Gastrocnemius medialis (tissue), 4 donors: ENCODE results near the gene DOC2B. TPM values are rescaled to one million over a fixed set of nuclear protein-coding genes. Genes with fewer than 3 reads are reported as not detected.
A peak's percentile ranks its signal among the peaks of the same experiment; 100 is the strongest.

Experiments used
- ATAC-seq, 2 donors: fragments of 150-250 bp; one replicate each; pipeline ENCODE4 v1.9.1; 2016
- DNase-seq, 2 donors: peaks; one replicate each; pipeline ENCODE4 v3.0.0-alpha.2; 2019
- H3K27ac ChIP-seq, 4 donors: fragments of 200-600 bp; sonication (generic); 1 replicate in 1 of 4; 2 replicates in 3 of 4; pipeline ENCODE4 v1.5.1; 2016 to 2018; ENCODE audit warnings: mild to moderate bottlenecking in 2 of 4, moderate library complexity in 1 of 4
- H3K27me3 ChIP-seq, 3 donors: fragments of 200-600 bp; sonication (generic) in 2 of 3; 1 replicate in 1 of 3; 2 replicates in 2 of 3; pipeline versions ENCODE4 v1.5.1 to v1.6.0; 2016 to 2019; ENCODE audit warnings: mild to moderate bottlenecking in 1 of 3, moderate library complexity in 1 of 3
- H3K36me3 ChIP-seq, 2 donors: fragments of 200-600 bp; sonication (generic) in 1 of 2; one replicate each; pipeline ENCODE4 v1.5.1; 2017 to 2018
- H3K4me1 ChIP-seq, 2 donors: fragments of 200-600 bp; sonication (generic) in 1 of 2; one replicate each; pipeline ENCODE4 v1.5.1; 2016 to 2017; ENCODE audit warnings: mild to moderate bottlenecking in 2 of 2
- H3K4me3 ChIP-seq, 4 donors: fragments of 200-600 bp; sonication (generic) in 3 of 4; 1 replicate in 1 of 4; 2 replicates in 3 of 4; pipeline ENCODE4 v1.5.1; 2016 to 2019; ENCODE audit warnings: mild to moderate bottlenecking in 2 of 4
- H3K9me3 ChIP-seq, 3 donors: fragments of 200-600 bp; sonication (generic) in 2 of 3; 1 replicate in 1 of 3; 2 replicates in 2 of 3; pipeline ENCODE4 v1.5.1; 2016 to 2019
- CTCF ChIP-seq, 5 experiments: fragments of 450-650 bp in 3 of 5; fragments of 200-600 bp in 2 of 5; sonication (generic) in 2 of 5; IDR thresholded peaks in 4 of 5; conservative IDR thresholded peaks in 1 of 5; 1 replicate in 4 of 5; 2 replicates in 1 of 5; pipeline ENCODE4 v1.5.1; 2016 to 2019; ENCODE audit warnings: antibody characterized with exemption in 5 of 5, mild to moderate bottlenecking in 3 of 5, moderate library complexity in 3 of 5
- POLR2A ChIP-seq, 2 donors: fragments of 450-650 bp; IDR thresholded peaks; one replicate each; pipeline ENCODE4 v1.6.1; 2017; ENCODE audit warnings: antibody characterized with exemption in 2 of 2, mild to moderate bottlenecking in 2 of 2, moderate library complexity in 2 of 2
- in situ Hi-C, 4 donors: fragments of 200-750 bp; cut with MboI; loops; one replicate each; pipeline versions ENCODE4 v1.15.0 to v1.8.0; 2017; ENCODE audit warnings: low sequenced_read_pairs in 4 of 4
- intact Hi-C: fragments of 100-400 bp; cut with DNase I; formaldehyde crosslinking; loops from one replicate; pipeline ENCODE4 v1.15.1; 2023; ENCODE audit warnings: low total_unique reads
- total RNA-seq, 4 donors: library from RNA; depleted of rRNA; stranded (reverse); fragments of >200 nt; gene quantifications; one replicate each; pipeline versions ENCODE4 v1.1.0 to v1.2.3, GENCODE V29; 2016

Gene DOC2B
- total RNA-seq, 4 donors from 2014 or later = 1.1 to 4.0 (median 3.8) TPM

- intact Hi-C loops (no loop called here), in situ Hi-C loops (no loop called here)
- Histone ChIP-seq H3K9me3 (no peaks in the 10 kb centered on the region), H3K4me1 (no peaks in the 10 kb centered on the region), H3K27ac (no peak overlapping the region), H3K36me3 (no peaks in the 10 kb centered on the region), H3K4me3 (no peak overlapping the region), H3K27me3 (no peaks in the 10 kb centered on the region)
- no peak for TF ChIP-seq POLR2A (IDR thresholded peaks at IDR 0.05)
- TF ChIP-seq CTCF (IDR thresholded peaks at IDR 0.05 in 4 of 5, conservative IDR thresholded peaks at IDR 0.05 in 1 of 5) = no peak
- DNase-seq = no peak
- ATAC-seq = no peak
Observed at GRCh38 chr17:189444-189843, 8.0 kb upstream of the DOC2B start.

GRCh38 chr17:187130-187529 lies 5.7 kb upstream of the DOC2B start:
- H3K9me3 ChIP-seq = no peaks in the 10 kb centered on the region
- ATAC-seq (no peak), DNase-seq (no peak)
- in situ Hi-C loops = no loop called here
- H3K4me3 ChIP-seq = no peak overlapping the region
- H3K36me3 ChIP-seq = no peaks in the 10 kb centered on the region
- TF ChIP-seq CTCF (IDR thresholded peaks at IDR 0.05 in 4 of 5, conservative IDR thresholded peaks at IDR 0.05 in 1 of 5) (no peak), POLR2A (IDR thresholded peaks at IDR 0.05) (no peak)
- peaks cover 0 to 7% (median 1%) of the 10 kb centered on the region in 3 donors for H3K27me3 ChIP-seq
- H3K4me1 ChIP-seq = no peaks in the 10 kb centered on the region
- intact Hi-C loops = no loop called here
- no peak overlapping the region for H3K27ac ChIP-seq

- ATAC-seq (no peak), DNase-seq (no peak)
- intact Hi-C loops = no loop called here
- in situ Hi-C loops = no loop called here
- Histone ChIP-seq H3K9me3 (no peaks in the 10 kb centered on the region), H3K4me1 (no peaks in the 10 kb centered on the region), H3K27me3 (peaks cover 0 to 10% (median 5%) of the 10 kb centered on the region in 3 donors), H3K27ac (peak overlapping the region in 2 of 4 donors; percentile 10 to 15), H3K36me3 (no peaks in the 10 kb centered on the region), H3K4me3 (no peak overlapping the region)
- TF ChIP-seq POLR2A (IDR thresholded peaks at IDR 0.05) (no peak), CTCF (IDR thresholded peaks at IDR 0.05 in 4 of 5, conservative IDR thresholded peaks at IDR 0.05 in 1 of 5) (no peak)
Observed at GRCh38 chr17:185445-186138, 4.1 kb upstream of the DOC2B start.

- no peak for DNase-seq
- intact Hi-C loops = no loop called here
Observed at GRCh38 chr17:183021-183420, 1.6 kb upstream of the DOC2B start.

More at GRCh38 chr17:183021-183420, 1.6 kb upstream of the DOC2B start:
- in situ Hi-C loops = no loop called here
- no peaks in the 10 kb centered on the region for H3K9me3 ChIP-seq
- peaks cover 9 to 25% (median 13%) of the 10 kb centered on the region in 3 donors for H3K27me3 ChIP-seq
- H3K4me1 ChIP-seq = no peaks in the 10 kb centered on the region
- H3K4me3 ChIP-seq = no peak overlapping the region
- H3K36me3 ChIP-seq = no peaks in the 10 kb centered on the region
- no peak for ATAC-seq
- peak overlapping the region in 2 of 4 donors; percentile 41 to 42 for H3K27ac ChIP-seq
- TF ChIP-seq POLR2A (IDR thresholded peaks at IDR 0.05) (no peak), CTCF (IDR thresholded peaks at IDR 0.05 in 4 of 5, conservative IDR thresholded peaks at IDR 0.05 in 1 of 5) (no peak)
